Uterus (tissue), 4 donors: ENCODE data around the gene HSF5. TPM values are rescaled to one million over a fixed set of nuclear protein-coding genes. Genes with fewer than 3 reads are reported as not detected.

Experiments used
- DNase-seq, 2 donors: peaks; one replicate each; pipeline ENCODE4 v3.0.0-alpha.2; 2019 to 2020
- H3K27ac ChIP-seq, 2 donors: fragments of 200-600 bp; sonication (generic); 1 replicate in 1 of 2; 2 replicates in 1 of 2; pipeline ENCODE4 v1.5.1; 2016 to 2018
- H3K27me3 ChIP-seq, 2 donors: fragments of 200-600 bp; sonication (generic); one replicate each; pipeline ENCODE4 v1.5.1; 2018 to 2019; ENCODE audit warnings: control low read depth in 1 of 2
- H3K36me3 ChIP-seq, 2 donors: fragments of 200-600 bp; sonication (generic); one replicate each; pipeline ENCODE4 v1.5.1; 2019; ENCODE audit warnings: control low read depth in 1 of 2
- H3K4me1 ChIP-seq, 2 donors: fragments of 200-600 bp; sonication (generic); one replicate each; pipeline ENCODE4 v1.5.1; 2018 to 2019; ENCODE audit warnings: control low read depth in 1 of 2
- H3K4me3 ChIP-seq, 2 donors: fragments of 200-600 bp; sonication (generic); 1 replicate in 1 of 2; 2 replicates in 1 of 2; pipeline ENCODE4 v1.5.1; 2018 to 2019; ENCODE audit warnings: mild to moderate bottlenecking in 1 of 2
- H3K9me3 ChIP-seq, 2 donors: fragments of 200-600 bp; sonication (generic); one replicate each; pipeline ENCODE4 v1.5.1; 2019; ENCODE audit warnings: control low read depth in 1 of 2
- POLR2A ChIP-seq, 2 donors: fragments of 450-650 bp; IDR thresholded peaks; one replicate each; pipeline ENCODE4 v1.6.1; 2016; ENCODE audit warnings: antibody characterized with exemption in 2 of 2, mild to moderate bottlenecking in 1 of 2, moderate library complexity in 1 of 2
- intact Hi-C: fragments of 100-400 bp; cut with DNase I; formaldehyde crosslinking; loops from one replicate; pipeline ENCODE4 v1.15.1; 2023; ENCODE audit warnings: low total_unique reads
- total RNA-seq, 4 donors: library from RNA; depleted of rRNA in 3 of 4; stranded (reverse); fragments of >200 nt in 3 of 4; gene quantifications; one replicate each; pipeline versions ENCODE4 v1.1.0 to v1.2.4, GENCODE V29; 2014 to 2023
- TF ChIP-seq, protein P1 (sequence below), 4 experiments: fragments of 200-600 bp in 2 of 4; fragments of 450-650 bp in 2 of 4; sonication (generic) in 2 of 4; IDR thresholded peaks; one replicate each; pipeline ENCODE4 v1.5.1; 2016 to 2019; ENCODE audit warnings: antibody characterized with exemption in 4 of 4, mild to moderate bottlenecking in 2 of 4, moderate library complexity in 1 of 4
- donor health status: DM: yes; HTN: yes; CAD: no.

The HSF5 gene
- total RNA-seq, 4 donors from 2014 or later = 0.90 TPM; not detected in 3

DNA sequence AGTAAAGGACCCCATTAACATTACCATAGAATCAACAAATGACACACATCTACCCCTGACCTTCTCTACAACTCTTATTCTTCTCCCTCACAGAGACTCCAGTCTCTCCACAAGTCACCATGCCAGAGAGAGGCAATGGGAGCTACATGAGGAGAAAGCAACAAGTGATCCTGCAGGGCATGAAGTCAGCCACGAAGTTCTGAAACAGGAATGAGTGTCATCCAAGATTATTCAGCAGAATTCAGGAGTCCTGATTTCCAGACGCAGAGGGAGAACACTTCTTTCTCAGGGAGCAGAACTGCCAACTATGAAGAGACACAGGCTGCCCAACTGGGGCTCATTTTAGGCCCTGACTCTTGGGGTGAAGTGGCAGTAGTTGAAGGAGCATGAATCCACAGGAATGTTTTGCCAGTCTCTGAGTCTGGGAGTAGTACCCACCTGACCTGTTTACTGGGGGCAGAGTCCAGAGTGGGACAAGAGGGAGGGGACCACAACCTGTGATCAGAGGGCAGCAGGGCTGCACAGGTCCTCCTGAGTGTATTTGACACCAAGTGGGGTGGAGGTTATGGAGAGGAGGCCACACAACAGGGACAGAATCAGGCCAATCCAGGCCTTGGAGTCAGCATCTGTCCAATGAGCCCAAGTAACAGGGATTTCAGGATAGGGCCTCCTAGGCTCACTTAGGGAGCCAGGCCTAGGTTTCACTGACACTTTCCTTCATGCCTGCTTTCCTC lies 28.6 kb upstream of the HSF5 start:
- H3K36me3 ChIP-seq = no peaks in the 10 kb centered on the region
- H3K4me3 ChIP-seq = peak overlapping the region; percentile 59 to 82
- DNase-seq = no peak
- H3K9me3 ChIP-seq = no peaks in the 10 kb centered on the region
- no peaks in the 10 kb centered on the region for H3K4me1 ChIP-seq
- no peaks in the 10 kb centered on the region for H3K27me3 ChIP-seq
- peak overlapping the region; percentile 92 to 97 for H3K27ac ChIP-seq
- TF ChIP-seq POLR2A (IDR thresholded peaks at IDR 0.05) = no peak
- intact Hi-C loops = no loop called here

DNA sequence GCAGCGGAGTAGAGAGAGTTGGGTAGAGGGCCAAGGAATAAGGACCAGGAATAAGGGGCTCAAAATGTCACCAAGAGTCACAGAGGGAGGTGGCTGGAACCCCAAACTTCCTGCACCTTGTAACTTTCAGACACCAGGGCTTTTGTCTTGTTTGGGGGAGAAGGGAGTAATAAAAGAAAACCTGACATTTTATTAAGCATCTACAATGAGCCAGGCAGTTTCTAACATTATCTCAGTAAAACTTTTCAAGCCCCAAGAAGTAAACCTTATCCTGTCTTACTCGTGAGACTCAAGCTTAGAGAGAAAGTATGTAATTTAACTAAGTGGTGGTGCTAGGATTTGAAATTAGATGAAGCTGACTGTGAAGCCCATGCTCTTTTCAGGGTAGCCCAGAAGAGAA lies 27.1 kb upstream of the HSF5 start:
- H3K4me1 ChIP-seq = no peaks in the 10 kb centered on the region
- intact Hi-C loops = no loop called here
- no peak for TF ChIP-seq POLR2A (IDR thresholded peaks at IDR 0.05)
- TF ChIP-seq, protein P1, sequence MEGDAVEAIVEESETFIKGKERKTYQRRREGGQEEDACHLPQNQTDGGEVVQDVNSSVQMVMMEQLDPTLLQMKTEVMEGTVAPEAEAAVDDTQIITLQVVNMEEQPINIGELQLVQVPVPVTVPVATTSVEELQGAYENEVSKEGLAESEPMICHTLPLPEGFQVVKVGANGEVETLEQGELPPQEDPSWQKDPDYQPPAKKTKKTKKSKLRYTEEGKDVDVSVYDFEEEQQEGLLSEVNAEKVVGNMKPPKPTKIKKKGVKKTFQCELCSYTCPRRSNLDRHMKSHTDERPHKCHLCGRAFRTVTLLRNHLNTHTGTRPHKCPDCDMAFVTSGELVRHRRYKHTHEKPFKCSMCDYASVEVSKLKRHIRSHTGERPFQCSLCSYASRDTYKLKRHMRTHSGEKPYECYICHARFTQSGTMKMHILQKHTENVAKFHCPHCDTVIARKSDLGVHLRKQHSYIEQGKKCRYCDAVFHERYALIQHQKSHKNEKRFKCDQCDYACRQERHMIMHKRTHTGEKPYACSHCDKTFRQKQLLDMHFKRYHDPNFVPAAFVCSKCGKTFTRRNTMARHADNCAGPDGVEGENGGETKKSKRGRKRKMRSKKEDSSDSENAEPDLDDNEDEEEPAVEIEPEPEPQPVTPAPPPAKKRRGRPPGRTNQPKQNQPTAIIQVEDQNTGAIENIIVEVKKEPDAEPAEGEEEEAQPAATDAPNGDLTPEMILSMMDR (IDR thresholded peaks at IDR 0.05) = no peak

DNA sequence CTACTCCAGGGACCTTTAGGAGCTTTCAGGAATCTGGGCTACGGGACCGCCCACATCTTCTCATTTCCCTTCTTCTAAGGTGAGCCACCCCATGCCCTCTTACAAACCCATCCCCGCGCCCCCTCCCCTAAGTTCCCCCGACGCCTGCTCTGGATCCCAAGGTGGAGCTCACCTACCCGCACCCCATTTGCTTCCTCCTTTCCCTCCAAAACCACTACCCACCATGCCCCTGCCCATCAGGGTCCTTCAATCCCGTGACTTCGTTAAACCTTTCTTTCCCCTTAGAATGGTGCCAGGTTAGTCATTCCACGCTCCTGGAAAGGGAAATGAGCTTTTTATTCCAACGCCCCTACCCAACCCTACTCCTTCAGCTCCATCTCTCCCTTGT lies 26.6 kb upstream of the HSF5 start:
- no peaks in the 10 kb centered on the region for H3K9me3 ChIP-seq

More for the DNA sequence above, 27.1 kb upstream of the HSF5 start:
- Histone ChIP-seq H3K9me3 (no peaks in the 10 kb centered on the region), H3K27ac (peak overlapping the region; percentile 84 to 87), H3K27me3 (no peaks in the 10 kb centered on the region), H3K36me3 (no peaks in the 10 kb centered on the region), H3K4me3 (no peak overlapping the region)
- DNase-seq = no peak

DNA sequence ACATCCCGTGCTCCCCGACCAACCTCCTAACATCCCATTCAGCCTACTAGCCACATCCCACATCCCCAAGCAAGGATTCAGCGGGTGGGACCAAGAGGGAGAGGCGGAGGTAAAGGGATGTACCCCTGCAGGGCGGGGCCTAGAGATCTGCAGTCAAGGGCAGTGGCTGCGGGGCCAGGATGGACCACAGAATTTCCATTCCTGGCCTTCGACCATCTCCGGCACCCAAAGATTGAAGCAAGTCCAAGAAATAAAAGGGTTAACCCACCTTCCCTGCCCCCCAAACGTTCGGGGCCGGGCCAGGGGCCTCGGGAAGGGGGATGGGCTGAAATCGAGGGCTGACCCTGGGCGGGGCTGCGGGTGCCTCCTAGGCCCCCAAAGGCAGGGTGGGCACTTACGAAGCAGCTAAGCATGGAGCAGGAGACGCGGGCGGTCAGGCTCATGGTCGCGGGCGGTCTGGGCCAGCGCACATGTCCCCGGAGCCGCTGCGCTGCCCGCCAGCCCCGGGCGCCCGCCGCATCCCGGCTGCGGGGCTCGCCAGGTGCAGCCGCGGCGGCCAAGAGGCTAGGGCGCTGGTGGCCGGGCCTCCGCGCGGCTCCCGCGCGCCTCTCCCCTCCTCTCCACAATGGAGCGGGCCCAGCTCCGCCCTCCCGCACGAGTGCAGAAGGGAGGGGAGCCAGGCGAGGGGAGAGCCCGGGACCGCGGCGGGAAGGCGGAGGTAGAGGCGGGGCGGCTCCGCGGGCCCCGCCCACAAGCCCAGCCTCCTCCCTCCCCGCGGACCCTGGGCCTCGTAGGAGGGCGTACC lies 26.0 kb upstream of the HSF5 start, which contains the start of gene MTMR4:
MTMR4 (minus strand) TSS at position 674 of the 805 bp plus-strand sequence; CDS start at position 443, 231 bp downstream.
- peak; percentile 81 to 85 for DNase-seq
- H3K4me1 ChIP-seq = no peaks in the 10 kb centered on the region

More for the DNA sequence above, 26.6 kb upstream of the HSF5 start:
- Histone ChIP-seq H3K27ac (peak overlapping the region; percentile 84 to 87), H3K4me3 (peak overlapping the region; percentile 42 to 74), H3K4me1 (no peaks in the 10 kb centered on the region), H3K36me3 (no peaks in the 10 kb centered on the region), H3K27me3 (no peaks in the 10 kb centered on the region)
- DNase-seq = no peak
- TF ChIP-seq, protein P1 (IDR thresholded peaks at IDR 0.05) = no peak
- no peak for TF ChIP-seq POLR2A (IDR thresholded peaks at IDR 0.05)
- intact Hi-C loops = no loop called here

DNA sequence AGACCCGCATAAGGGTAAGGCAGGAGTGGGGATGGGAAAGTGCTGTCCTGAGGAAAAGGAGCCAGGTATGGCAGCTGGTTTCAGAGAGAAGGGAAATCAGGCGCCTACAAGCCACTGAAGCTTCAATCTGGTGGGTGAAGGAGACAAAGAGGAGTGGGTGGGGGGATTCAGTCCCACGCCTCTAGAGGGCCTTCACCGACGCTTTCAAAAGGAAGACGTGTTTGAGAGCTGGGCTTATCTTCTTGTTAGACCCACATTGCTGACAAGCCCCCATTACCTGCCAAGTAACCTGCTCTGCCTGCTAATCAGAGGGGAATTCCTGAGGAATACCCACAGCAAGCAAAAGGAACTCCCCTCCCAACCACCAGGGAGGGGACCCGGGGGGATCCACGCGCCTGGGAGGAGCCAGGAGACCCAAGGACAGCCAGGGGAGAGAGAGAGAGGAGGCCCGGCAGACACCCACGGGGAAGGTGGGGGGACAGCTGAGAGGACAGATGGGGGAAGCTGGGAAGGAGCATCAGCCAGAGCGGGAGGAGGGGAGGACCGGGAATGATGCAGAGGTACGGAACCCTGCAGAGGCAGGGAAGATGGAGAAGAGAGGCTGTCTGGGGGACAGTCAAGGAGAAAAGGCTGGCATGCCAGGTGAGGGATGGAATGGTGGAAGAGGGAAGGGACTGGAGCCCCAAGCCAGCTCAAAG lies 25.2 kb upstream of the HSF5 start:
- no peak for DNase-seq
- Histone ChIP-seq H3K9me3 (no peaks in the 10 kb centered on the region), H3K36me3 (no peaks in the 10 kb centered on the region), H3K4me3 (peak overlapping the region; percentile 42 to 74), H3K27me3 (no peaks in the 10 kb centered on the region), H3K4me1 (no peaks in the 10 kb centered on the region), H3K27ac (peak overlapping the region in 1 of 2 donors; percentile 84)
- intact Hi-C loops = no loop called here
- TF ChIP-seq, protein P1 (IDR thresholded peaks at IDR 0.05) = no peak
- no peak for TF ChIP-seq POLR2A (IDR thresholded peaks at IDR 0.05)

More for the DNA sequence above, 26.0 kb upstream of the HSF5 start, which contains the start of gene MTMR4:
- peak within 1 kb of the TSS; percentile 42 to 74 for H3K4me3 ChIP-seq
- TF ChIP-seq POLR2A (IDR thresholded peaks at IDR 0.05) = peak; percentile 24 to 47
- TF ChIP-seq, protein P1 (IDR thresholded peaks at IDR 0.05) = no peak
- no peaks in the 10 kb centered on the region for H3K36me3 ChIP-seq
- no peaks in the 10 kb centered on the region for H3K27me3 ChIP-seq
- intact Hi-C loops = no loop called here
- H3K9me3 ChIP-seq = no peaks in the 10 kb centered on the region
- H3K27ac ChIP-seq = peak within 1 kb of the TSS; percentile 84 to 87
